Endothelial cell of umbilical vein (primary cell): Measurements from ENCODE around the gene FOXL1. TPM values are rescaled to one million over a fixed set of nuclear protein-coding genes. Genes with fewer than 3 reads are reported as not detected.
A peak's percentile ranks its signal among the peaks of the same experiment; 100 is the strongest.

Experiments
- BruUV-seq: library from RNA; stranded (reverse); fragments of 400-500 nt; replicated peaks from 2 replicates; lab custom pipeline; 2021; lab: Mats Ljungman, UMichigan
- CTCF ChIA-PET: fragments of 300-600, 350-600 bp; sonication (Branson Sonifier 250); formaldehyde crosslinking; loops from one replicate; lab custom pipeline; 2021; ENCODE audit warnings: antibody characterized with exemption, inconsistent platforms; lab: Charles Lee
- POLR2A ChIA-PET: fragments of 300-600, 350-600 bp; sonication (Branson Sonifier 250); formaldehyde crosslinking; loops from one replicate; lab custom pipeline; 2021; ENCODE audit warnings: antibody characterized with exemption, inconsistent platforms; lab: Charles Lee
- DNase-seq: peaks from one replicate; pipeline ENCODE4 v3.0.0-alpha.2; 2011; ENCODE audit warnings: low read depth, low spot score
- FAIRE-seq: peaks from 2 replicates; lab custom pipeline; 2011; peaks lifted over from hg19 to GRCh38; lab: Jason Lieb, UNC
- H2AFZ ChIP-seq: 2 replicates; pipeline ENCODE4 v1.6.0; 2012; ENCODE audit warnings: low read depth, low read length, control low read depth, inconsistent platforms
- H3K27ac ChIP-seq: 2 replicates; pipeline ENCODE4 v1.5.1; 2011; ENCODE audit warnings: low read depth, mild to moderate bottlenecking, control low read depth, low read length, moderate library complexity; ENCODE audit not compliant: insufficient read depth
- H3K27me3 ChIP-seq, 2 experiments: 2 replicates each; pipeline versions ENCODE4 v1.6.0 to v1.6.1; 2011; ENCODE audit warnings: low read length in 2 of 2, mixed read lengths in 1 of 2; ENCODE audit not compliant: control insufficient read depth in 2 of 2, insufficient read depth in 2 of 2
- H3K36me3 ChIP-seq, 2 experiments: 2 replicates in 1 of 2; 3 replicates in 1 of 2; pipeline ENCODE4 v1.5.1; 2011; ENCODE audit warnings: low read length in 2 of 2, mild to moderate bottlenecking in 1 of 2, moderate library complexity in 1 of 2; ENCODE audit not compliant: control insufficient read depth in 2 of 2, insufficient read depth in 2 of 2; ENCODE audit errors: extremely low read depth in 1 of 2
- H3K4me1 ChIP-seq: 3 replicates; pipeline ENCODE4 v1.5.1; 2011; ENCODE audit warnings: mild to moderate bottlenecking, low read length; ENCODE audit not compliant: control insufficient read depth, insufficient read depth; ENCODE audit errors: extremely low read depth
- H3K4me2 ChIP-seq: 2 replicates; pipeline ENCODE4 v1.6.1; 2011; ENCODE audit warnings: low read length, control low read depth, mixed read lengths; ENCODE audit not compliant: insufficient read depth
- H3K4me3 ChIP-seq, 3 experiments: fragments of 200-600 bp in 1 of 3; sonication (generic), shearing (Covaris generic) in 1 of 3; replicated peaks in 1 of 3; 2 replicates each; pipeline ENCODE4 v1.5.1; 2011 to 2016; ENCODE audit warnings: control low read depth in 3 of 3, low read length in 3 of 3, mild to moderate bottlenecking in 2 of 3, inconsistent platforms in 1 of 3, low read depth in 1 of 3, moderate library complexity in 1 of 3; ENCODE audit not compliant: insufficient read depth in 1 of 3
- H3K79me2 ChIP-seq: 2 replicates; pipeline ENCODE4 v1.6.0; 2012; ENCODE audit warnings: low read length, inconsistent platforms; ENCODE audit not compliant: control insufficient read depth, insufficient read depth
- H3K9ac ChIP-seq: replicated peaks from 2 replicates; pipeline ENCODE3; 2011; ENCODE audit warnings: low read length, control low read depth; ENCODE audit not compliant: insufficient read depth; ENCODE audit errors: extremely low read depth
- H3K9me1 ChIP-seq: replicated peaks from 3 replicates; pipeline ENCODE4 v1.6.0; 2011; ENCODE audit warnings: mild to moderate bottlenecking, low read length; ENCODE audit not compliant: control insufficient read depth, insufficient read depth; ENCODE audit errors: extremely low read depth
- H3K9me3 ChIP-seq: replicated peaks from 2 replicates; pipeline ENCODE4 v1.5.1; 2012; ENCODE audit warnings: low read length, inconsistent platforms; ENCODE audit not compliant: control insufficient read depth, insufficient read depth
- H4K20me1 ChIP-seq: replicated peaks from 2 replicates; pipeline ENCODE3; 2011; ENCODE audit warnings: mild to moderate bottlenecking, low read length; ENCODE audit not compliant: control insufficient read depth, insufficient read depth; ENCODE audit errors: extremely low read depth
- CTCF ChIP-seq, 2 donors: IDR thresholded peaks; 1 replicate in 1 of 2; 2 replicates in 1 of 2; pipeline ENCODE4 v1.5.1; 2011; ENCODE audit warnings: low read length in 2 of 2, mild to moderate bottlenecking in 2 of 2, moderate library complexity in 2 of 2, control low read depth in 1 of 2, inconsistent platforms in 1 of 2, low read depth in 1 of 2; ENCODE audit not compliant: insufficient read depth in 1 of 2; ENCODE audit errors: extremely low read depth in 1 of 2
- EZH2 ChIP-seq: IDR thresholded peaks from 2 replicates; pipeline ENCODE4 v1.6.1; 2012; ENCODE audit warnings: borderline replicate concordance, low read depth, mild to moderate bottlenecking, moderate library complexity, low read length, inconsistent platforms; ENCODE audit not compliant: severe bottlenecking
- FOS ChIP-seq: IDR thresholded peaks from 2 replicates; pipeline ENCODE4 v1.6.1; 2011; ENCODE audit warnings: mild to moderate bottlenecking, low read length, moderate library complexity, borderline replicate concordance; ENCODE audit not compliant: insufficient read depth
- GATA2 ChIP-seq: IDR thresholded peaks from 2 replicates; pipeline ENCODE4 v1.7.0; 2011; ENCODE audit warnings: low read depth, mild to moderate bottlenecking, moderate library complexity, mixed read lengths, low read length; ENCODE audit not compliant: insufficient read length, insufficient read depth
- JUN ChIP-seq: IDR thresholded peaks from 2 replicates; pipeline ENCODE4 v1.6.1; 2011; ENCODE audit warnings: borderline replicate concordance, low read depth; ENCODE audit not compliant: insufficient read length, insufficient read depth
- MAX ChIP-seq: IDR thresholded peaks from 2 replicates; pipeline ENCODE4 v1.6.1; 2011; ENCODE audit not compliant: insufficient read depth, insufficient read length
- MYC ChIP-seq: IDR thresholded peaks from one replicate; pipeline ENCODE4 v1.6.1; 2011; ENCODE audit warnings: mild to moderate bottlenecking, low read depth, low read length
- POLR2A ChIP-seq: IDR thresholded peaks from 2 replicates; pipeline ENCODE4 v1.6.1; 2012; ENCODE audit warnings: low read depth, mild to moderate bottlenecking, control low read depth, low read length
- POLR2AphosphoS5 ChIP-seq: IDR thresholded peaks from 2 replicates; pipeline ENCODE4 v1.6.1; 2012; ENCODE audit warnings: low read depth, mild to moderate bottlenecking, control low read depth, low read length, moderate library complexity; ENCODE audit not compliant: insufficient read depth
- dilution Hi-C: fragments of 300-500 bp; cut with MboI; formaldehyde crosslinking; loops from one replicate; pipeline ENCODE4 v1.15.0; 2019; ENCODE audit warnings: low sequenced_read_pairs; ENCODE audit not compliant: extremely low pct_ligation_motif_present
- intact Hi-C: fragments of 100-400 bp; cut with micrococcal nuclease; formaldehyde crosslinking; loops from one replicate; pipeline ENCODE4 v1.10.0; 2022
- polyA plus RNA-seq, 4 experiments: library from polyadenylated mRNA; depleted of rRNA in 3 of 4; stranded (reverse) in 3 of 4; unstranded in 1 of 4; fragments of >200 nt; gene quantifications; 2 replicates each; pipeline versions ENCODE4 v1.2.1 to v1.2.3, GENCODE V29; 2011 to 2012; ENCODE audit warnings: missing spikeins in 1 of 4
- total RNA-seq: library from RNA; stranded (reverse); gene quantifications from 2 replicates; pipeline ENCODE4 v1.2.3, GENCODE V29; 2021

The FOXL1 gene
- total and polyA plus RNA-seq, 2 donors (not counting 3 experiments of a cell fraction or from before 2014, with no cell fraction given): 2.8 to 3.8 TPM

- Histone ChIP-seq H3K27me3 (no peaks in the 10 kb centered on the region), H3K9ac (peak overlapping the region; percentile 86), H3K4me2 (peak overlapping the region; percentile 76), H3K9me1 (no peaks in the 10 kb centered on the region), H3K79me2 (peaks cover 92% of the 10 kb centered on the region), H3K9me3 (no peaks in the 10 kb centered on the region), H3K36me3 (peaks cover 5 to 10% of the 10 kb centered on the region in 2 experiments), H3K4me3 (peak overlapping the region; percentile 88 to 99 (median 94)), H3K4me1 (peaks cover 40% of the 10 kb centered on the region), H2AFZ (no peak overlapping the region), H3K27ac (peak overlapping the region; percentile 78), H4K20me1 (no peaks in the 10 kb centered on the region)
- POLR2A ChIA-PET: no interaction called here
- BruUV-seq: no TSS peak
- dilution Hi-C loops (no loop called here), intact Hi-C loops (loop anchor here (1.0 to 2.0 kb wide), 2 partner anchors 93 to 109 kb away; no protein-coding TSS in a partner anchor)
- FAIRE-seq: peak; percentile 52
- TF ChIP-seq FOS (no peak), EZH2 (no peak), MYC (no peak), GATA2 (no peak), MAX (no peak), POLR2AphosphoS5 (no peak), POLR2A (no peak), JUN (no peak), CTCF (IDR thresholded peaks at IDR 0.05; ENCODE audit: extremely low read depth in 1 of 2, insufficient read depth in 1 of 2, low read depth in 1 of 2, low read length in 2 of 2) (no peak)
- CTCF ChIA-PET: interaction anchor here (1.0 to 10.4 kb wide), 8 partner anchors 161 to 726 kb away, joined by 3 to 283 read pairs (median 6); no protein-coding TSS in a partner anchor
- DNase-seq: peak; percentile 55
Measured at GRCh38 chr16:86571530-86571915, 6.8 kb upstream of the FOXL1 start.
